Suprapubic skin (tissue), 3 donors: ENCODE results near the gene RGS2.

Experiments used
- POLR2A ChIP-seq, 2 donors: fragments of 450-650 bp; IDR thresholded peaks; one replicate each; pipeline ENCODE4 v1.6.1; 2017; ENCODE audit warnings: antibody characterized with exemption in 2 of 2, mild to moderate bottlenecking in 2 of 2, moderate library complexity in 2 of 2
- TF ChIP-seq, protein P1 (sequence below), 2 donors: fragments of 200-600 bp in 1 of 2; fragments of 450-650 bp in 1 of 2; sonication (generic) in 1 of 2; IDR thresholded peaks; one replicate each; pipeline ENCODE4 v1.5.1; 2016 to 2019; ENCODE audit warnings: antibody characterized with exemption in 2 of 2, mild to moderate bottlenecking in 1 of 2, moderate library complexity in 1 of 2

DNA sequence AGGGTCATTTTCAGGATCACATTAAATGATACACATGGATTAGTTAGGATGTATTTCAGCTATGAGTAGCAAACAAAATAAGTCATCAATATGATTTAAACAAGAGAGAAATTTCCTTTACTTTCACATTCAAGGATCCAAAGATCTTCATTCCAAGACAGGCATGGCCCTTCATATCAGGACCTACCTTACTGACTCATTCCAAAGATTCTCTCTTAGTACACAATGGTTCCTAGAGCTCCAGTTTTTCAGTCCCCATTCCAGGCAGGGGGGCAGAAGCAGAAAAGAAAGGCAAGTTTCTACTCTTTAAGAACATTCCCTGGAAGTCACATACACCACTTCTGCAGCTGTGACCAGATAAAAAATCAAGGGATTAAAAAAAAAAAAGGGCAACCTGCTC is 23.7 kb downstream of the RGS2 start:
- TF ChIP-seq, protein P1, sequence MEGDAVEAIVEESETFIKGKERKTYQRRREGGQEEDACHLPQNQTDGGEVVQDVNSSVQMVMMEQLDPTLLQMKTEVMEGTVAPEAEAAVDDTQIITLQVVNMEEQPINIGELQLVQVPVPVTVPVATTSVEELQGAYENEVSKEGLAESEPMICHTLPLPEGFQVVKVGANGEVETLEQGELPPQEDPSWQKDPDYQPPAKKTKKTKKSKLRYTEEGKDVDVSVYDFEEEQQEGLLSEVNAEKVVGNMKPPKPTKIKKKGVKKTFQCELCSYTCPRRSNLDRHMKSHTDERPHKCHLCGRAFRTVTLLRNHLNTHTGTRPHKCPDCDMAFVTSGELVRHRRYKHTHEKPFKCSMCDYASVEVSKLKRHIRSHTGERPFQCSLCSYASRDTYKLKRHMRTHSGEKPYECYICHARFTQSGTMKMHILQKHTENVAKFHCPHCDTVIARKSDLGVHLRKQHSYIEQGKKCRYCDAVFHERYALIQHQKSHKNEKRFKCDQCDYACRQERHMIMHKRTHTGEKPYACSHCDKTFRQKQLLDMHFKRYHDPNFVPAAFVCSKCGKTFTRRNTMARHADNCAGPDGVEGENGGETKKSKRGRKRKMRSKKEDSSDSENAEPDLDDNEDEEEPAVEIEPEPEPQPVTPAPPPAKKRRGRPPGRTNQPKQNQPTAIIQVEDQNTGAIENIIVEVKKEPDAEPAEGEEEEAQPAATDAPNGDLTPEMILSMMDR (IDR thresholded peaks at IDR 0.05), result no peak
- no peak for TF ChIP-seq POLR2A (IDR thresholded peaks at IDR 0.05)
